ENCODE data around the gene CACNA1C.

CACNA1C gene

GRCh38 chr12:2319136-2319535, 266.3 kb downstream of the CACNA1C start:
- H3K4me3 ChIP-seq (ENCODE audit: low read depth, low read length), result no peak overlapping the region
- H3K36me3 ChIP-seq, result no peaks in the 10 kb centered on the region
- H3K27me3 ChIP-seq (ENCODE audit: insufficient read depth, low read depth, severe bottlenecking), result no peaks in the 10 kb centered on the region
- H3K27ac ChIP-seq, result no peak overlapping the region
- no peak for DNase-seq
- H3K9me3 ChIP-seq (ENCODE audit: severe bottlenecking), result no peaks in the 10 kb centered on the region
- no peak for TF ChIP-seq CTCF (IDR thresholded peaks at IDR 0.05; ENCODE audit: low read depth, low read length)

GRCh38 chr12:2319737-2320506, 267.1 kb downstream of the CACNA1C start:
- no peak for DNase-seq
- no peaks in the 10 kb centered on the region for H3K36me3 ChIP-seq
- TF ChIP-seq CTCF (IDR thresholded peaks at IDR 0.05; ENCODE audit: low read depth, low read length), result no peak
- H3K27me3 ChIP-seq (ENCODE audit: insufficient read depth, low read depth, severe bottlenecking), result no peaks in the 10 kb centered on the region
- H3K27ac ChIP-seq, result no peak overlapping the region
- H3K9me3 ChIP-seq (ENCODE audit: severe bottlenecking), result no peaks in the 10 kb centered on the region
- H3K4me3 ChIP-seq (ENCODE audit: low read depth, low read length), result no peak overlapping the region

GRCh38 chr12:2320841-2321240, 268.1 kb downstream of the CACNA1C start:
- H3K9me3 ChIP-seq (ENCODE audit: severe bottlenecking), result no peaks in the 10 kb centered on the region
- H3K36me3 ChIP-seq, result no peaks in the 10 kb centered on the region
- H3K4me3 ChIP-seq (ENCODE audit: low read depth, low read length), result no peak overlapping the region
- no peak overlapping the region for H3K27ac ChIP-seq
- no peak for TF ChIP-seq CTCF (IDR thresholded peaks at IDR 0.05; ENCODE audit: low read depth, low read length)
- DNase-seq, result no peak
- H3K27me3 ChIP-seq (ENCODE audit: insufficient read depth, low read depth, severe bottlenecking), result no peaks in the 10 kb centered on the region

- no peak overlapping the region for H3K27ac ChIP-seq
- no peaks in the 10 kb centered on the region for H3K36me3 ChIP-seq
- no peak overlapping the region for H3K4me3 ChIP-seq (ENCODE audit: low read depth, low read length)
- no peaks in the 10 kb centered on the region for H3K27me3 ChIP-seq (ENCODE audit: insufficient read depth, low read depth, severe bottlenecking)
- no peak for DNase-seq
- no peak for TF ChIP-seq CTCF (IDR thresholded peaks at IDR 0.05; ENCODE audit: low read depth, low read length)
- no peaks in the 10 kb centered on the region for H3K9me3 ChIP-seq (ENCODE audit: severe bottlenecking)
Observed at GRCh38 chr12:2322554-2323120, 269.9 kb downstream of the CACNA1C start.

- Histone ChIP-seq H3K9me3 (ENCODE audit: severe bottlenecking) (no peaks in the 10 kb centered on the region), H3K36me3 (no peaks in the 10 kb centered on the region), H3K27me3 (ENCODE audit: insufficient read depth, low read depth, severe bottlenecking) (no peaks in the 10 kb centered on the region), H3K4me3 (ENCODE audit: low read depth, low read length) (no peak overlapping the region), H3K27ac (no peak overlapping the region)
- DNase-seq, result no peak
- no peak for TF ChIP-seq CTCF (IDR thresholded peaks at IDR 0.05; ENCODE audit: low read depth, low read length)
Observed at GRCh38 chr12:2323532-2324255, 270.9 kb downstream of the CACNA1C start.
